Measurements from ENCODE around the gene SYT2.

Gene SYT2

DNA sequence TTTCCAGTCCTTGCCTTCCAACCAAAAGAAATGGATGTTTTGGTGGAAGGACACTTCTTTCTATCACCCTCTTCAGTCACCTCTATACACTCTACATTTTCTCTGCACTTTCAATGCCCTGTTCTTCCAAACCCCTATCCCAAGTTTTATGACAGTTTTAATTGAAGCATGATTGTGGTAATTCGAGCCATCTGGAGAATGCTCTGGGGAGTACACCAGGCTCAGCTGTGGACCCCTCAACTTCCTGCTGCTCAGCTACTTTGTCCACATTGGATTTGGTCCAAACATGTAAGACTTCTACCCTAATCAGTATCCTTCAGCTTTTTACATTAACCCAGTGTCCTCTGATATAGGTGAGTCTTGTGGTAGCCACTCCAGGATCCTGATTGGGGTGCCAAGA, 129.6 kb downstream of the SYT2 start:
- TF ChIP-seq CTCF (IDR thresholded peaks at IDR 0.05; ENCODE audit: control insufficient read depth, insufficient read depth, low read depth, low read length, missing control alignments) = no peak
- H3K4me3 ChIP-seq (ENCODE audit: control insufficient read depth, low read depth, low read length) = no peak overlapping the region
- DNase-seq (ENCODE audit: low read depth) = no peak

GRCh38 chr1:202579806-202580205, 130.4 kb downstream of the SYT2 start:
- peak; percentile 59 for DNase-seq (ENCODE audit: low read depth)
- no peak overlapping the region for H3K4me3 ChIP-seq (ENCODE audit: control insufficient read depth, low read depth, low read length)
- no peak for TF ChIP-seq CTCF (IDR thresholded peaks at IDR 0.05; ENCODE audit: control insufficient read depth, insufficient read depth, low read depth, low read length, missing control alignments)

DNA sequence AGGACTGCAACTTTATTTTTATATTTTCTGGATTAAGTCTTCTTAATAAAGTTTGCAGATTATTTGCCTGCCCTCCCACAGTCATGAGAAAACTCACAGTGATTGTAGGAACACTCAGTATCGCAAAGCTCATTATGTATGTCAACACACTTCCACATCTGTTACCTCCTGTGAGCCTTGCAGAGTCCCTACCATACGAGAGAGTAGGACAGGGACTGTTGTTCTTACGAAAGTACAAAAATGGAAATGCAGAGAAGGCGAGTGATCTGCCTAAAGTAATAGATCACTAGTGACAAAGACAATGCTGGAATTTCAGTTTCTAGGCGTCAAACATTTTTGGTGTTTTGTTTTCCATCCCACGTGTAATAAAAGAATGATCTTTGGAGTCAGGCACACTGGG, 131.7 kb downstream of the SYT2 start:
- no peak for TF ChIP-seq CTCF (IDR thresholded peaks at IDR 0.05; ENCODE audit: control insufficient read depth, insufficient read depth, low read depth, low read length, missing control alignments)
- H3K4me3 ChIP-seq (ENCODE audit: control insufficient read depth, low read depth, low read length) = no peak overlapping the region
- no peak for DNase-seq (ENCODE audit: low read depth)

GRCh38 chr1:202578001-202578504, 132.2 kb downstream of the SYT2 start:
- TF ChIP-seq CTCF (IDR thresholded peaks at IDR 0.05; ENCODE audit: control insufficient read depth, insufficient read depth, low read depth, low read length, missing control alignments) = no peak
- no peak for DNase-seq (ENCODE audit: low read depth)
- no peak overlapping the region for H3K4me3 ChIP-seq (ENCODE audit: control insufficient read depth, low read depth, low read length)

DNA sequence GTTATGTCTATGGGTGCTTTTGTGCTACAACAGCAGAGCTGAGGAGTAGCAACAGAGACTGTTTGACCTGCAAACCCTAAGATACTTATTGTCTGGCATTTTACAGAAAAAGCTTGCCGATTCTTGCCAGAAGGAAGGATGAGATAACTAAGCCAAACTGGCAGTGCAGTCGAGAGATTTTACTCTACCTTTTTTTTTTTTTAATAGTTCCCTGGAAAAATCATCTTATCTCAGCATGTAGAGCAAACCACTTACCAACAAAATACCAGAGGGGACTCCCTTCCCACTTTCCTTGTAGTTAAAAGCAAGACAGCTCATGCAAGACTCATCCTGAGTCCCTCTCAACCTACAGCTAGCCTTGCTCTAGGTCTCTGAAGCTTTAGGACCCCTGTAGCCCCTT, 132.9 kb downstream of the SYT2 start:
- no peak overlapping the region for H3K4me3 ChIP-seq (ENCODE audit: control insufficient read depth, low read depth, low read length)
- DNase-seq (ENCODE audit: low read depth) = no peak
- no peak for TF ChIP-seq CTCF (IDR thresholded peaks at IDR 0.05; ENCODE audit: control insufficient read depth, insufficient read depth, low read depth, low read length, missing control alignments)

GRCh38 chr1:202576816-202577215, 133.4 kb downstream of the SYT2 start:
- H3K4me3 ChIP-seq (ENCODE audit: control insufficient read depth, low read depth, low read length) = no peak overlapping the region
- peak; percentile 73 for DNase-seq (ENCODE audit: low read depth)
- TF ChIP-seq CTCF (IDR thresholded peaks at IDR 0.05; ENCODE audit: control insufficient read depth, insufficient read depth, low read depth, low read length, missing control alignments) = no peak
